Measurements from ENCODE around the gene ZC3H13. TPM values are rescaled to one million over a fixed set of nuclear protein-coding genes. Genes with fewer than 3 reads are reported as not detected.

Gene ZC3H13
- total RNA-seq, 4 donors from 2014 or later: 14.7 to 20.7 (median 17.1) TPM

DNA sequence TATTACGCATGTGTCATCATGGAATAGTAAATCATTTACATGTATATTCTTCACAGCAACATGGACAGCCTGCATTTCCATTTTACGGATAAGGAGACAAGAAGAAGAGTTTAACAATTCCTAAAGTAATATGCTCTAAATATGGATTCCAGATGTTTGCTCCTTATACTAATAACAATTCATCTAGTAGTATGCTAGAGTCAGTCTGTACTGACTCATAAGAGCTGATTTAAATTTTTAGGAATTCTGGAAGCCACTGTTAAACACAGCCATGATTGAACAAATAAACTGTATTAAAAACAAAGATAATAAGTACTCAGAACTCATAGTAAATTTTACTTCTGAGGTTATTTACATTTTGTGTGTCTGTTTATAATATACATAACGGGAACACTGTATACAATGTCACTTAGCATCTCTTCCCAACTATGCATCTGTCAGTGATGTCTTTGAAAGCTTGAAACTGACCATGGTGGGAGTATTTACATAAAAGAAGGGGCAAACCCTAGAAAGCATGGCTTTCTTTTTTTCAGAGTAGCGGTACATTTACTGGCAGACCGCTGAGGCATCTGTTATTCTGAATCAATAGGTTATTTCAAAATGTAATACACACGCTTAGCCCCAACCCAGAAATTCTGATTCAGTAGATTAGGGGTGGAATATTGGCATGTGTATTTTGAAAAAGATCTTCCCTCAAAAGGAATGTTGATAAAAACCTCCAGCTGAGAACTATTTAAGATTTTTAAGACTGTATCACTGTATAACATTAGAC lies 12.9 kb downstream of the ZC3H13 start:
- in situ Hi-C loops (cut with MboI; ENCODE audit: low sequenced_read_pairs in 4 of 4): loop anchor here in 1 of 4 donors (25.0 kb wide), 1 partner anchor 527 kb away; no protein-coding TSS in a partner anchor
- Histone ChIP-seq H3K9me3 (no peaks in the 10 kb centered on the region), H3K4me1 (peaks cover 0 to 3% of the 10 kb centered on the region in 2 donors), H3K36me3 (peaks cover 0 to 30% of the 10 kb centered on the region in 2 donors), H3K27ac (no peak overlapping the region), H3K4me3 (no peak overlapping the region), H3K27me3 (no peaks in the 10 kb centered on the region)
- DNase-seq (no peak), ATAC-seq (no peak)
- intact Hi-C loops (cut with DNase I; ENCODE audit: low total_unique reads): no loop called here
- TF ChIP-seq POLR2A (IDR thresholded peaks at IDR 0.05): no peak
- TF ChIP-seq, protein P1, sequence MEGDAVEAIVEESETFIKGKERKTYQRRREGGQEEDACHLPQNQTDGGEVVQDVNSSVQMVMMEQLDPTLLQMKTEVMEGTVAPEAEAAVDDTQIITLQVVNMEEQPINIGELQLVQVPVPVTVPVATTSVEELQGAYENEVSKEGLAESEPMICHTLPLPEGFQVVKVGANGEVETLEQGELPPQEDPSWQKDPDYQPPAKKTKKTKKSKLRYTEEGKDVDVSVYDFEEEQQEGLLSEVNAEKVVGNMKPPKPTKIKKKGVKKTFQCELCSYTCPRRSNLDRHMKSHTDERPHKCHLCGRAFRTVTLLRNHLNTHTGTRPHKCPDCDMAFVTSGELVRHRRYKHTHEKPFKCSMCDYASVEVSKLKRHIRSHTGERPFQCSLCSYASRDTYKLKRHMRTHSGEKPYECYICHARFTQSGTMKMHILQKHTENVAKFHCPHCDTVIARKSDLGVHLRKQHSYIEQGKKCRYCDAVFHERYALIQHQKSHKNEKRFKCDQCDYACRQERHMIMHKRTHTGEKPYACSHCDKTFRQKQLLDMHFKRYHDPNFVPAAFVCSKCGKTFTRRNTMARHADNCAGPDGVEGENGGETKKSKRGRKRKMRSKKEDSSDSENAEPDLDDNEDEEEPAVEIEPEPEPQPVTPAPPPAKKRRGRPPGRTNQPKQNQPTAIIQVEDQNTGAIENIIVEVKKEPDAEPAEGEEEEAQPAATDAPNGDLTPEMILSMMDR (IDR thresholded peaks at IDR 0.05 in 4 of 5, conservative IDR thresholded peaks at IDR 0.05 in 1 of 5): no peak

DNA sequence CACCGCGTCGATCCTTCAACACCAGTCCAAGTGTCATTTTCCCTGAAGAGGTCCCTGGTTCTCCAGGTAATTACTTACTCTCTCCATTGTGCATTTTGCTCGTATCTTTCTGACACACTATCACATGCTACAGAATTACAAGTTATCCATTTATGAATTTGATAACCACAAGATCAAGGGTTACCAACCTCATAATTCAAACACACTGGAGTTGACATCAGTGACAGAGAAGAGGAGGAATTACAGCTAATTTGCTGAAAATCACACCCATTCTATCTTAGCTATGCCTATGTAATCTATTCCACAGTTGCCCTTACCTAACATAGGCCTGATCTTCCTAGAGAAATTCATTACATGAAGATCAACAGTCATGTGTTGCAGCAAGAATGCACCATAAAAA lies 14.2 kb downstream of the ZC3H13 start:
- Histone ChIP-seq H3K27me3 (no peaks in the 10 kb centered on the region), H3K27ac (no peak overlapping the region), H3K4me3 (no peak overlapping the region), H3K36me3 (peaks cover 0 to 30% of the 10 kb centered on the region in 2 donors), H3K9me3 (no peaks in the 10 kb centered on the region), H3K4me1 (no peaks in the 10 kb centered on the region)
- ATAC-seq: no peak
- in situ Hi-C loops (cut with MboI; ENCODE audit: low sequenced_read_pairs in 4 of 4) (loop anchor here in 1 of 4 donors (25.0 kb wide), 1 partner anchor 526 kb away; no protein-coding TSS in a partner anchor), intact Hi-C loops (cut with DNase I; ENCODE audit: low total_unique reads) (no loop called here)
- TF ChIP-seq POLR2A (IDR thresholded peaks at IDR 0.05): no peak
- TF ChIP-seq, protein P1 (IDR thresholded peaks at IDR 0.05 in 4 of 5, conservative IDR thresholded peaks at IDR 0.05 in 1 of 5): no peak
- no peak for DNase-seq

DNA sequence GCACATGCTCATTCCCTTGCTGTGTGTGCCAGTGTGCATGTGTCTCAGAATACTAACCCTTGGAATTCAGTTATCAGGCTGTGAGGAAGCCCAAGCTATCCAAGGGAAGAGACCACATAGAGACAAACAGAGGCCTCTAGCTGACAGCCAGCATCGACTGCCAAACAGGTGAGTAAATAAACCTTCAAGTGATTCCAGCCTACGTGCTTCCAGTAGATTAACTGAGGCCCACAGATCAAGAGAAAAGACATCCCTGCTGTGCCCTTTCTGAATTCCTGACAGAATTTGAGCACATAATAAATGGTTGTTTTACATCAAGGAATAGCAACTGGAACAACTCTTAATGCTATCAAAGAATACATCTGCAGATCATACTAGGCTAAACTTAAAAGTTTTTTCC lies 17.5 kb downstream of the ZC3H13 start:
- Histone ChIP-seq H3K27ac (no peak overlapping the region), H3K4me1 (no peaks in the 10 kb centered on the region), H3K9me3 (no peaks in the 10 kb centered on the region), H3K36me3 (peaks cover 0 to 21% of the 10 kb centered on the region in 2 donors), H3K27me3 (no peaks in the 10 kb centered on the region), H3K4me3 (no peak overlapping the region)
- DNase-seq: no peak
- ATAC-seq: no peak
- in situ Hi-C loops (cut with MboI; ENCODE audit: low sequenced_read_pairs in 4 of 4): loop anchor here in 1 of 4 donors (25.0 kb wide), 1 partner anchor 523 kb away; no protein-coding TSS in a partner anchor
- no peak for TF ChIP-seq POLR2A (IDR thresholded peaks at IDR 0.05)
- TF ChIP-seq, protein P1 (IDR thresholded peaks at IDR 0.05 in 4 of 5, conservative IDR thresholded peaks at IDR 0.05 in 1 of 5): no peak
- intact Hi-C loops (cut with DNase I; ENCODE audit: low total_unique reads): no loop called here

DNA sequence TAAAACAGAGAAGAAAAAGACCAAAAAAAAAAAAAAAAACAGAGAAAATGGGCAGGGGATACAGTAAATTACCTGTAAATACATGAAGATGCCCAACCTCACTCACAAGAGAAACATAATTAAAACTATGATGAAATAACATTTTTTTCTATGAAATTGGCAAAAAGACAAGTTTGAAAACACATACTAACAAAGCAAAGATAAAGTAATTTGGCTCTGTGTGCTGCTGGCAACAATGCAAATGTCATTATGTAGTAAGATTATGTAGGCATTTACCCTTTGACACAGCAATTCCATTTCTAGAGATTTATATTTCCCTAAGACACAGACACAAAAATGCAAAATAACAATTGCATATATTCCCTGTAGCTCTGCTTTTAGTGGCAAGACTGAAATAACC lies 20.2 kb downstream of the ZC3H13 start:
- no peak for TF ChIP-seq POLR2A (IDR thresholded peaks at IDR 0.05)
- TF ChIP-seq, protein P1 (IDR thresholded peaks at IDR 0.05 in 4 of 5, conservative IDR thresholded peaks at IDR 0.05 in 1 of 5): no peak

More for the DNA sequence above, 20.2 kb downstream of the ZC3H13 start:
- Histone ChIP-seq H3K4me3 (no peak overlapping the region), H3K9me3 (no peaks in the 10 kb centered on the region), H3K36me3 (peaks cover 0 to 8% of the 10 kb centered on the region in 2 donors), H3K27me3 (no peaks in the 10 kb centered on the region), H3K27ac (no peak overlapping the region), H3K4me1 (no peaks in the 10 kb centered on the region)
- no peak for ATAC-seq
- DNase-seq: no peak
- in situ Hi-C loops (cut with MboI; ENCODE audit: low sequenced_read_pairs in 4 of 4): loop anchor here in 1 of 4 donors (25.0 kb wide), 1 partner anchor 520 kb away; no protein-coding TSS in a partner anchor
- intact Hi-C loops (cut with DNase I; ENCODE audit: low total_unique reads): no loop called here

Measured in gastrocnemius medialis (tissue), 4 donors.